CD4-positive, alpha-beta T cell treated with Interleukin-4 for 4 hours (primary cell): ENCODE results near the gene ROPN1L.

Source experiments
- DNase-seq: peaks from one replicate; pipeline ENCODE4 v3.0.0-alpha.2; 2020

The ROPN1L gene

GRCh38 chr5:10459080-10460055 is 17.7 kb downstream of the ROPN1L start:
- DNase-seq: no peak

- no peak for DNase-seq
These were observed 18.7 kb downstream of the ROPN1L start for GRCh38 chr5:10460252-10460906.

GRCh38 chr5:10461041-10461440 is 19.4 kb downstream of the ROPN1L start:
- no peak for DNase-seq

GRCh38 chr5:10461904-10462555 is 20.4 kb downstream of the ROPN1L start:
- DNase-seq: no peak

GRCh38 chr5:10463566-10463965 is 21.9 kb downstream of the ROPN1L start:
- no peak for DNase-seq

- no peak for DNase-seq
These were observed 22.5 kb downstream of the ROPN1L start for GRCh38 chr5:10464173-10464572.

GRCh38 chr5:10465726-10466125 is 24.0 kb downstream of the ROPN1L start:
- DNase-seq: no peak

- DNase-seq: no peak
These were observed 24.9 kb downstream of the ROPN1L start for GRCh38 chr5:10466446-10467073.

- DNase-seq: no peak
These were observed 25.9 kb downstream of the ROPN1L start for GRCh38 chr5:10467281-10468198.

- DNase-seq: no peak
These were observed 26.6 kb downstream of the ROPN1L start for GRCh38 chr5:10468256-10468655.

- DNase-seq: no peak
These were observed 27.8 kb downstream of the ROPN1L start for GRCh38 chr5:10469253-10470050.

GRCh38 chr5:10470669-10471068 is 29.0 kb downstream of the ROPN1L start:
- no peak for DNase-seq

GRCh38 chr5:10471677-10472076 is 30.0 kb downstream of the ROPN1L start:
- DNase-seq: no peak

GRCh38 chr5:10474521-10475075 is 32.9 kb downstream of the ROPN1L start:
- no peak for DNase-seq

- DNase-seq: no peak
These were observed 34.4 kb downstream of the ROPN1L start for GRCh38 chr5:10475931-10476676.

- DNase-seq: no peak
These were observed 35.2 kb downstream of the ROPN1L start for GRCh38 chr5:10476878-10477277.

GRCh38 chr5:10477943-10478342 is 36.3 kb downstream of the ROPN1L start:
- no peak for DNase-seq

- DNase-seq: no peak
These were observed 36.8 kb downstream of the ROPN1L start for GRCh38 chr5:10478436-10478835.

GRCh38 chr5:10479154-10479721 is 37.6 kb downstream of the ROPN1L start:
- DNase-seq: no peak
